Mesendoderm (in vitro differentiated cells): ENCODE results near the gene ARHGAP27.

Source experiments
- DNase-seq: peaks from one replicate; pipeline ENCODE4 v3.0.0; 2013
- H2AK5ac ChIP-seq: 2 replicates; pipeline ENCODE4 v1.6.1; 2013; ENCODE audit warnings: low read length, inconsistent platforms
- H2BK120ac ChIP-seq: 2 replicates; pipeline ENCODE4 v1.6.1; 2013; ENCODE audit warnings: low read depth, mild to moderate bottlenecking, low read length, moderate library complexity, mixed read lengths
- H2BK15ac ChIP-seq: replicated peaks from 2 replicates; pipeline ENCODE4 v1.6.1; 2013; ENCODE audit warnings: low read depth, mild to moderate bottlenecking, moderate library complexity
- H2BK5ac ChIP-seq: 2 replicates; pipeline ENCODE4 v1.6.1; 2013; ENCODE audit warnings: low read length, inconsistent platforms
- H3K18ac ChIP-seq: 2 replicates; pipeline ENCODE4 v1.6.1; 2013; ENCODE audit warnings: mild to moderate bottlenecking, low read length, mixed read lengths
- H3K23ac ChIP-seq: one replicate; pipeline ENCODE4 v1.6.1; 2013; ENCODE audit warnings: low read length
- H3K27ac ChIP-seq: 2 replicates; pipeline ENCODE4 v1.5.1; 2013; ENCODE audit warnings: low read depth, mild to moderate bottlenecking, inconsistent platforms, low read length, moderate library complexity
- H3K27me3 ChIP-seq: 2 replicates; pipeline ENCODE4 v1.6.1; 2013; ENCODE audit warnings: low read length, control low read depth, mild to moderate bottlenecking, inconsistent platforms; ENCODE audit not compliant: insufficient read depth, poor library complexity
- H3K36me3 ChIP-seq: 2 replicates; pipeline ENCODE4 v1.6.1; 2013; ENCODE audit warnings: low read length, inconsistent platforms; ENCODE audit not compliant: control insufficient read depth, insufficient read depth
- H3K4ac ChIP-seq: one replicate; pipeline ENCODE4 v1.6.1; 2013; ENCODE audit warnings: low read depth, mild to moderate bottlenecking, low read length, moderate library complexity
- H3K4me1 ChIP-seq: 2 replicates; pipeline ENCODE4 v1.6.1; 2013; ENCODE audit warnings: low read depth, low read length, inconsistent platforms; ENCODE audit not compliant: control insufficient read depth
- H3K4me2 ChIP-seq: 2 replicates; pipeline ENCODE4 v1.6.1; 2013; ENCODE audit warnings: low read length
- H3K4me3 ChIP-seq: 2 replicates; pipeline ENCODE4 v1.5.1; 2013; ENCODE audit warnings: mild to moderate bottlenecking, low read length
- H3K56ac ChIP-seq: one replicate; pipeline ENCODE4 v1.6.1; 2013; ENCODE audit warnings: low read length
- H3K79me1 ChIP-seq: 2 replicates; pipeline ENCODE4 v1.6.1; 2013; ENCODE audit warnings: low read length, inconsistent platforms
- H3K79me2 ChIP-seq: 2 replicates; pipeline ENCODE4 v1.6.1; 2013; ENCODE audit warnings: mild to moderate bottlenecking, low read length; ENCODE audit not compliant: control insufficient read depth, insufficient read depth
- H3K9ac ChIP-seq: 2 replicates; pipeline ENCODE4 v1.6.1; 2013; ENCODE audit warnings: low read length, inconsistent platforms
- H4K5ac ChIP-seq: one replicate; pipeline ENCODE4 v1.6.1; 2013; ENCODE audit warnings: low read length
- H4K8ac ChIP-seq: one replicate; pipeline ENCODE4 v1.6.1; 2013; ENCODE audit warnings: low read depth, mild to moderate bottlenecking, control low read depth, low read length, moderate library complexity
- WGBS: extraction: QIAGEN DNeasy Blood & Tissue Kit; methylation state at CpG from one replicate; pipeline ENCODE4 v1.1.7; 2013; ENCODE audit warnings: low lambda C conversion rate, missing lambda C conversion rate; ENCODE audit not compliant: insufficient coverage; ENCODE audit errors: extremely low coverage; 5-methylcytosine and 5-hydroxymethylcytosine counted together

The ARHGAP27 gene

DNA sequence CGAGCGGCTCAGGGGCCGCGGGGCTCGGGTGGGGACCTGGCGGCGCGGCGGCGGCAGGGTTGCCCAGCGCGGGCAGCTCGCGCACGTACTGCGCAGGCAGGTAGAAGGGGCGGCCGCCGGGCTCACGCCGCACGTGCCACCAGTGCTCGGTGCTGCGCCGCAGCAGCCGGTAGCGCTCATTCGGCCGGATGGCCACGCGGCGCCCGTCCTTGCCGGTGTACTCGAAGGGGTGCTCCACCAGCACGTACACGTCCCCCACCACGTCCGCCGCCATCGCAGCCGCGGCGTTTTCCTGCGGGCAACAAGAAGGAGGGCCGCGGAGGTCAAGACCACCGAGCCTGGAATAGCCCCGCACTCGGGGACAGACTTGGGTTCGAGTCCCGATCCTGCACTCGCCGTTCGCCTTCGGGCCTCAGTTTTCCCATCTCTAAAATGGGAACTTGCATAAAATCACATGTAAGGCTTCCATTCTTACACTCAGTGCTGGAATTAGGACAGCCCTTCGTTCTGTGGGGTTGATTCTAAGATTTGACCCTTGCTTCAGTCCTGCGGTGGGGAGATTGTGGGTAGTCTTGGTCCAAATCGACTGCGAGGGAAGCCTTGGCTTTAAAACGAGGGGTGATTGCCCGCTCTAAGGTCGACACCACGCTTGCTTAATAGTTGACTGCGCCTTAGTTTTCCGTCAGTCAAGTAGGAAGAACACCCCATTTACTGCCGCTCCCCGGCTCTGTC is 2.5 kb downstream of the ARHGAP27 start:
- H3K27me3 ChIP-seq, result peaks cover 25% of the 10 kb centered on the region
- WGBS, result no CpG with 5 or more reads among the region's 68 CpGs
- no peak overlapping the region for H3K4ac ChIP-seq
- H4K5ac ChIP-seq, result no peak overlapping the region
- DNase-seq, result no peak
- no peaks in the 10 kb centered on the region for H3K79me2 ChIP-seq
- H3K4me2 ChIP-seq, result no peak overlapping the region
- no peaks in the 10 kb centered on the region for H3K79me1 ChIP-seq
- H3K56ac ChIP-seq, result peak overlapping the region; percentile 49
- H2BK15ac ChIP-seq, result no peak overlapping the region
- no peaks in the 10 kb centered on the region for H3K36me3 ChIP-seq
- no peak overlapping the region for H3K18ac ChIP-seq
- H3K9ac ChIP-seq, result no peak overlapping the region
- no peak overlapping the region for H2AK5ac ChIP-seq
- no peak overlapping the region for H3K27ac ChIP-seq
- no peak overlapping the region for H3K23ac ChIP-seq
- H3K4me1 ChIP-seq, result no peaks in the 10 kb centered on the region
- H2BK5ac ChIP-seq, result no peak overlapping the region
- no peak overlapping the region for H2BK120ac ChIP-seq
- H3K4me3 ChIP-seq, result no peak overlapping the region
- H4K8ac ChIP-seq, result no peak overlapping the region

DNA sequence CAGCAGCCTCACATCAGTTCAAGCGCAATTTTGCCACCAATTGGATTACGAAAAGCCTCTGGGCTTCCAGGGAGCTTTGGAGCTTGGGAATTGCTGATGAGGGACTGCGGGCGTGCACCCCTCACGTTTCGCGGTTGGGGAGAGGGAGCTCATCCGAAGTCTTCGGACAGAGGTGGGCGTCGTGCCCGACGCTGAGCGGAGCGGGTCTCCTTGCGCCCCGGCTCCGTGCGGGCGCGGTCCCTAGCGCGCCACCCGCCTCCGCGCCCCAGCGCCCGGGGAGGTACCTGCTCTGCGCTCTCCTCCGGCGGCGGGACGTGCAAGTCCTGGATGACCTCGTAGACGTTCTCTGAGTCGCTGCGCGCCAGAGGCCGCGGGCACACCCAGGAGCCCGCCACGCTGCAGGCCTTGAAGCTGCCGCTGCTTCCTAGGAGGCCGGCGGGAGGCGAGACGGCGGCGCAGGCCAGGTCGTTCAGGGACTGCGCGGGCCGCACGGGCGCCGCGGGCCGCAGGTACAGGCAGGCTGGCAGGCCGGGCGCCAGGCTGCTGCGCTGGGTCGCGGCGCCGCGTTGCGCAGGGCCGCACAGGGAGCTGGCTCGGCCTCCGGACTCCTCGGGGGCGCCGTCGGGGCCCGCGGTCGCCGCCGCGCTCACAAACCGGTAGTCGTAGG is 3.2 kb downstream of the ARHGAP27 start:
- Histone ChIP-seq H2BK15ac (no peak overlapping the region), H2BK5ac (no peak overlapping the region), H3K36me3 (no peaks in the 10 kb centered on the region), H3K4me3 (no peak overlapping the region), H4K8ac (no peak overlapping the region), H3K56ac (peak overlapping the region; percentile 49), H3K79me1 (no peaks in the 10 kb centered on the region), H3K27ac (no peak overlapping the region), H2BK120ac (no peak overlapping the region), H3K18ac (no peak overlapping the region), H3K79me2 (no peaks in the 10 kb centered on the region), H4K5ac (no peak overlapping the region), H2AK5ac (no peak overlapping the region), H3K23ac (no peak overlapping the region), H3K4me2 (peak overlapping the region; percentile 44), H3K9ac (peak overlapping the region; percentile 27), H3K4me1 (no peaks in the 10 kb centered on the region), H3K4ac (no peak overlapping the region), H3K27me3 (peaks cover 25% of the 10 kb centered on the region)
- DNase-seq, result peak; percentile 63
- no CpG with 5 or more reads among the region's 82 CpGs for WGBS

DNA sequence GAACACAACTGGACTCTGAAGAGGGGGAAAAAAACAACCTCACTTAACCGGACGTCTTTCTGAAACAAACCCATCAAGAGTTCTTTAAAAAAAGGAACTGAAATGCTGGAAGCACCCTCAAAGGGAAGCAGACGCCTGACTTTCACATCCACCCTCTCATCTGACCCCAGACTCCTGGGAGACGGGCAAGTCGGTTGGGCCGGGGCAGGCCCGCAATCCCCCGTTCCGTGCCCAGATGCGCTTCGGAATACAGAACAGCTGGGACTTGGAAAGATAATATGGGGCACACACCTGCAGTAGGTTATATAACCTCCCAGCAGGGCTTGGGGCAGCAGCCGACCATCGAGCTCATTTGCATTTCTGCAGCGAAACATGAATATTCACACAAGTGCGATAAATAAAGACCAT is 3.7 kb downstream of the ARHGAP27 start:
- DNase-seq, result no peak
- Histone ChIP-seq H3K9ac (no peak overlapping the region), H3K36me3 (no peaks in the 10 kb centered on the region), H3K23ac (no peak overlapping the region), H3K27ac (no peak overlapping the region), H3K79me2 (no peaks in the 10 kb centered on the region), H2BK15ac (no peak overlapping the region), H3K4me3 (no peak overlapping the region), H3K4me1 (no peaks in the 10 kb centered on the region), H3K56ac (no peak overlapping the region), H4K8ac (no peak overlapping the region), H3K18ac (no peak overlapping the region), H3K4me2 (peak overlapping the region; percentile 44), H3K27me3 (peaks cover 25% of the 10 kb centered on the region), H4K5ac (no peak overlapping the region), H3K4ac (no peak overlapping the region), H2BK120ac (no peak overlapping the region), H2AK5ac (no peak overlapping the region), H2BK5ac (no peak overlapping the region), H3K79me1 (no peaks in the 10 kb centered on the region)
- WGBS, result no CpG with 5 or more reads among the region's 15 CpGs

DNA sequence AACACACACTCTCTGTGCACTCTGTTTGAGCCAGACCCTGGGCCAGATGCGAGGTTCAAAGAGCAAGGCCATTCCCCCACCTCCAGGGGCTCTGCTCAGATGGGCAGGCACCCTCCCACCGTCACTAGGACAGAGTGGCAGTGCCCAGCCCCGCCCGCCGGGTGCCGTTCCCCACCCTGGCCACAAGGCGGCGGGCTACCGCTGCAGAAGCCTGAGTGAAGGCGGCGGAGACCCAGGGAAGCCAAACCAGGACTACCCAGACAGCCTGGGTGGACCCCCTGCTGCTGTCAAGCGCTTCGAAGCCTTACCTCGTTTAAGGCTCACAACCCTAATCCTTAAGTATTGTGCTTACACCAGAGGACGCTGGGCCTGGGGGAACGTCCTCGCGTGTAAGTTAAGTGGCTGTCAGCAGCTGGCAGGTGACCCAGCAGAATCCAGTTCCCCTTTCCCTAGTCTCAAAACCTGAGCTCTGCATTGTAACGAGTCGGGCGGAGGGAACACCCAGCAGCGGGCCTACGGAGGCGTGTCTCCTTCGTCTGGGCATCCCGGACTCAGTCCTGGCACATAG is 4.5 kb downstream of the ARHGAP27 start:
- Histone ChIP-seq H3K23ac (no peak overlapping the region), H3K18ac (no peak overlapping the region), H3K4me1 (no peaks in the 10 kb centered on the region), H3K4me3 (no peak overlapping the region), H3K4me2 (no peak overlapping the region), H3K79me2 (no peaks in the 10 kb centered on the region), H3K79me1 (no peaks in the 10 kb centered on the region), H3K27me3 (peaks cover 25% of the 10 kb centered on the region), H3K27ac (no peak overlapping the region), H2AK5ac (no peak overlapping the region), H3K9ac (no peak overlapping the region), H2BK5ac (no peak overlapping the region), H4K5ac (no peak overlapping the region), H3K4ac (no peak overlapping the region), H3K56ac (no peak overlapping the region), H2BK120ac (no peak overlapping the region), H2BK15ac (no peak overlapping the region), H3K36me3 (no peaks in the 10 kb centered on the region), H4K8ac (no peak overlapping the region)
- no CpG with 5 or more reads among the region's 26 CpGs for WGBS
- peak; percentile 76 for DNase-seq

DNA sequence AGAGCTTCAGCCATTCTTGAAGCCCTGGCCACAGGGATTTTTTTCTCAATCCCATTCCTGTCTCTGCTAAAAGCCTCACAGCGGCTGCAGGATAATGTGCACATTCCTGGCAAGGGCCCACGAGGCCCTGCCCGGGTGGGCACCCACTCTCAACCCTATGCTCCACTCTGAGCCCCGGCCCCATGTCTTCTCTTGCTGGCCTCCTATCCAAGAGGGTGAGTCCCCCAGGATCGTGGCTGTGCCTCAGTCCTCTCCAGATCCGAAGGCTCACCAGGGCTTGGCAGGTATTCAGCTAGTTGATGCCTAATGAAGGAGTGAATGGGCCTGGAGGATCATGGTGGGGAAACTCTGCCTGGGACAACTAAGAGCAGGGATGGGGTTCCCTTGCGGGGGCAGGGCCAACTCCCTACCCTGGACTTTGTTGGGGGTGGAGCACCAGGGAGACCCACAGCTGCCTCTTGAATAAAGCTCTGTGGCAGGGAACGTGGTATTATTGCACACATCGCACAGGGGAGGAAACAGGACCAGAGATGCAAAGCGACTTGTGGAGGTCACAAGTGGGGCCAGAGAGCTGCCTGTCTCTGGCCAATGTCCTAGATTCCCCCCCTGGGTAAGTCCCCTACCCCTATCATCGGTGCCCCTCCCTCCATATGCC is 5.4 kb downstream of the ARHGAP27 start:
- Histone ChIP-seq H3K79me2 (no peaks in the 10 kb centered on the region), H3K9ac (no peak overlapping the region), H3K27me3 (peaks cover 25% of the 10 kb centered on the region), H4K5ac (no peak overlapping the region), H3K23ac (no peak overlapping the region), H4K8ac (no peak overlapping the region), H2BK120ac (no peak overlapping the region), H2BK15ac (no peak overlapping the region), H3K36me3 (no peaks in the 10 kb centered on the region), H3K27ac (no peak overlapping the region), H3K4me2 (no peak overlapping the region), H3K4me1 (no peaks in the 10 kb centered on the region), H3K56ac (no peak overlapping the region), H2BK5ac (no peak overlapping the region), H3K4ac (no peak overlapping the region), H3K18ac (no peak overlapping the region), H2AK5ac (no peak overlapping the region), H3K4me3 (no peak overlapping the region), H3K79me1 (no peaks in the 10 kb centered on the region)
- WGBS, result no CpG with 5 or more reads among the region's 11 CpGs
- DNase-seq, result no peak
